NOMO-1 (cell line): Measurements from ENCODE around the gene RCE1.

Experiments
- DNase-seq, 2 experiments: peaks; one replicate each; lab custom pipeline; 2025; ENCODE audit not compliant: unreplicated experiment in 2 of 2; lab: John Stamatoyannopoulos, UW

The RCE1 gene

GRCh38 chr11:66844496-66845142, 1.4 kb downstream of the RCE1 start:
- no peak for DNase-seq

DNA sequence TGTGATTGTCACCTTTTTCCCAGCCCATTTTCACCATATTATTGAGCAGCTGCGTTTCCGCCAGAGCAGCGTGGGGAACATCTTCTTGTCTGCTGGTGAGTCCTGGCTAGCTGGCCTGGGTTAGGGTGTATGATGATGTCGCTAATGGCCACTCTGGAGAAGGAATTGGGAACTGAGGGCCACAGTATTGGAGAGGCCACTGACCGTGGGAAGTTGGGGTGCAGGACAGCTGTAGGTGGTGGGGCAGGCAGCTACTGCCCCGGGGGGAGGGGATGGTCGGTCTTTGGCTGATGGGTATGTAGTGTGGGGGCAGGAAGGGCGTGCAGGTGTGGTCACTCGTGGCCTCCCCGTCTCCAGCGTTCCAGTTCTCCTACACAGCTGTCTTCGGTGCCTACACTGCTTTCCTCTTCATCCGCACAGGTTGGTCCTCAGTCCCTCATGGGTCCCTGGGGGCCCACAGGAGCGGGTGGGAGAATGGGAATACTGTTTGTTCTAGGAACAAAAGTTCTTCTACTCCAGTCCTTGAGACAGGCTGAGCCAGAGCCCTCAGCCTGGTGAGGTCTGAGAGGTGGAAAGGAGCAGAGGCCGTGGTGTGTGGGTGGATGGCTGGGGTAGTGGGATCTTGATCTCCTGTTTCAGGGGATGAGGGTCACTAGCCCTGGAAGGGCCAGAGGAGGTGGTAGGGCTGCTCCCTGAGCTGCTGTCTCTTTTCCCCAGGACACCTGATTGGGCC, 2.1 kb downstream of the RCE1 start:
- no peak for DNase-seq

GRCh38 chr11:66845876-66846212, 2.6 kb downstream of the RCE1 start:
- DNase-seq = no peak

- DNase-seq = no peak
Measured at GRCh38 chr11:66846671-66847091, 3.4 kb downstream of the RCE1 start.

- DNase-seq = no peak
Measured at GRCh38 chr11:66847461-66848232, 4.4 kb downstream of the RCE1 start.

- no peak for DNase-seq
Measured at GRCh38 chr11:66848671-66849500, 5.6 kb downstream of the RCE1 start.

DNA sequence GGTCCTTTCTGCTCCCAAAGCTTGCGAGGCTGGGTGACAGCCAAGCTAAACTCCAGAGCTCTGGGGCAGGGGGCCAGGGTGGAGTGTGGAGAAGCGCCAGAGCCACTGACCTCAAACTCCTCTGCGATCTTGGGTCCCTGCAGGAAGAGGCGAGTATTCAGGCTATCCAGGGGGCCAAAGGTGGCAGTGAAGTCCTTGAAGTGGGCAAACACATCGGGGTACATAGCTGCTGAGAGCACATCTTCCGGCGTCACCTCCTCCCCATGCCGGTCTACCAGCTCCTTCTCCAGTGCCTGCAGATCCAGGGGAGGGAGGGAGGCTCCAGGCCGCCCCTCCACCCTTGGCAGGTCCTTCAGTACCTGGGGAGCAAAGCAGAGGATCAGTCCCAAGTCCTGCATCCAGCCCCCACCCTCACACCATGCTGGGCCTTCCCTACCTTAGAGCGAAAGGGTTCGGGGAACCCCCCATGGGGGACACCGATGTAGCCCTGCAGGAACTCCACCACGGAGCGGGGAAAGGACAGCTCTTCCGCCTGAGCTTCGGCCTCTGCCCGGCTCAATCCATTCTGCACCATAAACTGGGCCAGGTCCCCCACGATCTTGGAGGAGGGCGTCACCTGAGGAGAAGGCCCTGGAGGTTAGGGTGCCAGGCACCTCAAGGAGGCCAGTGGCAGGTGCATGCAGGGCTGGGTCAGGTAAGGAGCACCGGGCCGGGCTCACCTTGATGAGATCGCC, 6.4 kb downstream of the RCE1 start:
- no peak for DNase-seq

DNA sequence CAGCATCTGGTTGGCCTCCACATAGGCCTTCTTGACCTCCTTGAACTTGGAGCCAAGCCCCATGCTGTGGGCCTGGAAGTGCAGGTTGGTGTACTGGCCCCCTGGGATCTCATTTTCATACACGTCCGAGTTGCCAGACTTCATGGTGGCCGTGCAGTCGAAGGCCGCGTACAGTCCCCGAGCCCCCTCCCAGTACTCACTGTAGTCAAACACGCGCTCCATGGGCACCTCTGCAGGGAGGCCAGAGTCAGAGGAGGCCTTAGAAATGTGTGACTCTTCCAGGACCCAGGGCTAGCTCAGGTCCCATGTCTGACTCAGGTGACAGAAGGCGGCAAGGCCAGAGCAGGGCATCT, 7.0 kb downstream of the RCE1 start:
- no peak for DNase-seq

DNA sequence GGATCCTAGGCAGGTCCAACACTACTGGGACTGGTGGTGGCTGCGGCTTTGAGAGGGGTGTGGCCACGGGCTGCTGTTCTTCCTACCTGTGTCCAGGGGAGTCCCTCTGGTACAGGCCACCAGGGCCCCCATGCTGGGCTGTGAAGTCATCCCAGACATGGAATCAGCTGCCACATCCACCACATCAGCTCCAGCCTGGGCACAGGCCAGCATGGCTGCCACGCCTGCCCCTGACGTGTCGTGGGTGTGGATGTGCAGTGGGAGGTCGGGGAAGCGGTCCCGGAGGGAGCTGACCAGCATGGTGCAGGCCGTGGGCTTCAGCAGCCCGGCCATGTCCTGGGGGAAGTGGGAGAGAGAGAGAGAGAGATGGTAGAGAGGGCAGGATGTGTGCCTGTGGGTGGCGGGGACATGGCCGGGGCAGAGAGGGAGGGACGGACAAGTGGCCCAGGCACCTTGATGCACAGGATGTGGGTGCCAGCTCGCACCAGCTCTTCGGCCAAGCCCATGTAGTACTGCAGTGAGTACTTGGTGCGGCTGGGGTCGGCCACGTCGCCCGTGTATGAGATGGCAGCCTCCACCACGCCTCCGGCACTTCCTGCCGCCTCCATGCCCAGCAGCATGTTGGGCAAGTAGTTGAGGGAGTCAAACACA, 7.5 kb downstream of the RCE1 start:
- DNase-seq = no peak

DNA sequence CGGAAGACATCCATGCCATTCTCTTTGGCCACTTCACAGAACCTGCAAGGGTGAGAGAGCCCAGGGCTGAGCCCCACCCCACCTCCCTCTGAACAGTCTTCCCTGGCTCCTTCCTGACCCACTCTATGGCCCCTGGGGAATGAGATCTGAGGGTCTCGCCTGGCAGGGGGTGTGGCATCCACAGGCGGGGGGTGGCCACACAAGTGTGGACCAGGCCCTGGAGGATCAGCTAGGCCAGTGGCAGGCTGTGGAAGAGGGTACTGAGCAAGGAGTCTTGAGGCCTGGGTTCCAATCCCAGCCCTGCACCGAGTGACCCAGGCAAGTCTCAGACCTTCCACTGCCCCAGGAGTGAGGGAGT, 8.0 kb downstream of the RCE1 start:
- no peak for DNase-seq

- DNase-seq = no peak
Measured at GRCh38 chr11:66851698-66852465, 8.6 kb downstream of the RCE1 start.

DNA sequence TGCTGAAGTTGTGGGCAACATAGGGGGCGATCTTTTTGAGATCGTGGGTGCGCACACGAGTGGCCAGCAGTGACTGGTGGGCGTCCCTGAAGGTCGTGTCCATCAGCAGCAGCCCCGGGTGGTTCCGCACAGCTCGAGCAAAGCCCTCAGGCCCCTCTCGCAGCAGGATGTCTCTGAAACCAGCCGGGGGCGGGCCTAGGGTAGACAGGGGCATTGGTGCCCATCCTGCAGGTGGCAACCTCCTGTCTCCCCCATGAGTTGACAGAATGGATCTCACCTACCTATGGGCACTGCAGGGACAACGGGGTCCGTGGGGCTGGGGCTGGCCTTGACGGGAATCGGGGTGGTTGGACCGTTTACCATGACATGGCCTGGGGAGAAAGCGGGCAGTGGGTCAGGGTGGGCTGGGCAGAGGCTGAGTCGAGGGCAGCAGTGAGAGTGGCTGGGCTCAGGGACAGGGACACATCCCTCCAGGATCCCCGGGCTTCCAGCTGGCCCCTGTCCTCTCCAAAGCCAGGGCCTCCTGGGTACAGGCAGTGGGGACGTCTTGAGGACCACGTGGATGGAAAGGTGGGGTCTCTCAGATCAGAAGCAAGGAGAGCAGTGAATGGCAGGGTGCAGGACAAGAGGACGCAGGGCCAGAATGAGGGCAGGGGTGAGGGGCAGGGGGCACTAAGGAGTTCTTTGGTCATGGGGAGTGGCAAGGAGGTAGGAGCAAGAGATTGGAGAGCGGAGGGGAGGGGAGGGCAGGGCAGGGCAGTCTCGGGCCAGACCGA, 9.4 kb downstream of the RCE1 start:
- no peak for DNase-seq

- no peak for DNase-seq
Measured at GRCh38 chr11:66853242-66854229, 10.3 kb downstream of the RCE1 start.

DNA sequence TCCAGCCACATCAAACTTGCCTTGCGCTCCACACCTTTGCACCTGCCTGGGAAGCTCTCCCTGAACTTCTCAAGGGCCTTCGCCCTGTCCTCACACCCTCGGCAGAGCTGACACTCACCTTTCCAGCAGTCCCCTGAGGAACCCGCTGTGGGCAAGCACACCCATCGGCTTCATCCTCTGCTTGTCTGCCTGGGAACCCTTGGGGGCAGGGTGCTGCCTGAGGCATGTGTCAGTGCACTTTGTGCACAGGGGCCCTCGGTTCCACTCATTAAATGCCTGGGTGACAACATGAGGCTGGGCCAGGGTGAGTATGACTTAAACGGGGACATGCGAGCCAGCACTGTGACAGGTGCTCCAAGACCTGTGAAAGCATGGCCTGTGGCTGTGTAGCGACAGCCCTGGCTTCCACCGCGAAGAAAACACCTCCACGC, 11.0 kb downstream of the RCE1 start:
- DNase-seq = no peak

- DNase-seq = no peak
Measured at GRCh38 chr11:66854729-66855211, 11.5 kb downstream of the RCE1 start.

- peak; percentile 88 to 93 for DNase-seq
Measured at GRCh38 chr11:66855574-66856495, 12.6 kb downstream of the RCE1 start.
